Mucosa of descending colon (tissue), 3 donors: Measurements from ENCODE around the gene P3H1. TPM values are rescaled to one million over a fixed set of nuclear protein-coding genes. Genes with fewer than 3 reads are reported as not detected.
A peak's percentile ranks its signal among the peaks of the same experiment; 100 is the strongest.
"Not testable (repeated sequence)": the region's sequence is repeated elsewhere in the genome, so short reads cannot be mapped to it uniquely, and the experiment has no call there.

Source experiments
- ATAC-seq: fragments of 200-7000 bp; cut with Tn5 transposase; one replicate; pipeline ENCODE4 v1.9.1; 2020; ENCODE audit warnings: mild to moderate bottlenecking, moderate library complexity
- DNase-seq, 3 donors: peaks; one replicate each; pipeline ENCODE4 v3.0.0-alpha.2; 2020
- H3K36me3 ChIP-seq: fragments of 200-600 bp; one replicate; pipeline ENCODE4 v1.8.0; 2021; ENCODE audit warnings: low read depth, mild to moderate bottlenecking
- H3K4me1 ChIP-seq: fragments of 200-600 bp; one replicate; pipeline ENCODE4 v1.8.0; 2021; ENCODE audit warnings: low read depth, mild to moderate bottlenecking
- H3K4me3 ChIP-seq: fragments of 200-600 bp; one replicate; pipeline ENCODE4 v1.8.0; 2021; ENCODE audit warnings: mild to moderate bottlenecking
- H3K9me3 ChIP-seq: fragments of 200-600 bp; one replicate; pipeline ENCODE4 v1.8.0; 2021; ENCODE audit warnings: mild to moderate bottlenecking
- intact Hi-C, 2 donors: fragments of 100-400 bp; cut with DNase I in 1 of 2; cut with micrococcal nuclease in 1 of 2; formaldehyde crosslinking; loops; one replicate each; pipeline versions ENCODE4 v1.11.0 to v1.11.1; 2022; cut with DNase I, micrococcal nuclease
- total RNA-seq, 3 donors: library from RNA; stranded (reverse); fragmentation: NEBNext Ultra II Directional in 2 of 3; extraction: Animal tissue kit (Norgen Biotek cat#: 25700) in 2 of 3; gene quantifications; one replicate each; pipeline versions ENCODE4 v1.2.1 to v1.2.4, GENCODE V29; 2021 to 2023
- TF ChIP-seq, protein P1 (sequence below): fragments of 200-600 bp; IDR thresholded peaks from one replicate; pipeline ENCODE4 v1.8.0; 2022; ENCODE audit warnings: antibody characterized with exemption, mild to moderate bottlenecking
- donor health status: DM: no; HTN: no; CAD: no; lungs with moderate emphysema.
- donor health status: DM: no; HTN: no; CAD: no.
- donor health status: DM: no; HTN: yes; CAD: no.

Gene P3H1
- total RNA-seq, 3 donors from 2014 or later, result 8.0 to 20.0 (median 14.5) TPM

GRCh38 chr1:42756956-42757891 is 9.6 kb downstream of the P3H1 start:
- H3K9me3 ChIP-seq, result no peaks in the 10 kb centered on the region
- intact Hi-C loops, result no loop called here
- no peaks in the 10 kb centered on the region for H3K36me3 ChIP-seq
- ATAC-seq, result peak; percentile 87
- DNase-seq, result peak in 1 of 3 donors; percentile 29
- TF ChIP-seq, protein P1, sequence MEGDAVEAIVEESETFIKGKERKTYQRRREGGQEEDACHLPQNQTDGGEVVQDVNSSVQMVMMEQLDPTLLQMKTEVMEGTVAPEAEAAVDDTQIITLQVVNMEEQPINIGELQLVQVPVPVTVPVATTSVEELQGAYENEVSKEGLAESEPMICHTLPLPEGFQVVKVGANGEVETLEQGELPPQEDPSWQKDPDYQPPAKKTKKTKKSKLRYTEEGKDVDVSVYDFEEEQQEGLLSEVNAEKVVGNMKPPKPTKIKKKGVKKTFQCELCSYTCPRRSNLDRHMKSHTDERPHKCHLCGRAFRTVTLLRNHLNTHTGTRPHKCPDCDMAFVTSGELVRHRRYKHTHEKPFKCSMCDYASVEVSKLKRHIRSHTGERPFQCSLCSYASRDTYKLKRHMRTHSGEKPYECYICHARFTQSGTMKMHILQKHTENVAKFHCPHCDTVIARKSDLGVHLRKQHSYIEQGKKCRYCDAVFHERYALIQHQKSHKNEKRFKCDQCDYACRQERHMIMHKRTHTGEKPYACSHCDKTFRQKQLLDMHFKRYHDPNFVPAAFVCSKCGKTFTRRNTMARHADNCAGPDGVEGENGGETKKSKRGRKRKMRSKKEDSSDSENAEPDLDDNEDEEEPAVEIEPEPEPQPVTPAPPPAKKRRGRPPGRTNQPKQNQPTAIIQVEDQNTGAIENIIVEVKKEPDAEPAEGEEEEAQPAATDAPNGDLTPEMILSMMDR, result peak; percentile 40
- H3K4me3 ChIP-seq, result no peak overlapping the region
- no peaks in the 10 kb centered on the region for H3K4me1 ChIP-seq

DNA sequence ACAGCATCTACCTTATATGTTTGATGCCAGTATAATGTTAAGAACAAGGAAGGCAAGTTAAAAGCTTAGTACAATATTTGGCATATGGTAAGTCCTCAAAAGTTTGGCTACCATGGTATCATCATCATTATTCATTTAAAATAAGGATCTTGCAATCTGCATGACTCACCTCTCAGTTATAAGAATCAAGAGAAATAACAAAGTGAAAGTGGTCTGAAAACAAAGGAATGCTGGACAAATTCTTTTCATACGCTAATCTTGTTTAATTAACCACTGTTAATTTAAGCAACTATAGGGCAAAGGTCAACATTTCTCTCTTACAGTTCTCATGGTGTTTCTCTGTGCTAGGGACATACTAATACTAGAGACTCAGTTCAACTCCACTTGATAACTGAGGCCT is 13.8 kb downstream of the P3H1 start:
- DNase-seq (no peak), ATAC-seq (no peak)
- Histone ChIP-seq H3K9me3 (no peaks in the 10 kb centered on the region), H3K36me3 (no peaks in the 10 kb centered on the region), H3K4me1 (no peaks in the 10 kb centered on the region), H3K4me3 (no peak overlapping the region)
- TF ChIP-seq, protein P1, result no peak
- intact Hi-C loops, result no loop called here

DNA sequence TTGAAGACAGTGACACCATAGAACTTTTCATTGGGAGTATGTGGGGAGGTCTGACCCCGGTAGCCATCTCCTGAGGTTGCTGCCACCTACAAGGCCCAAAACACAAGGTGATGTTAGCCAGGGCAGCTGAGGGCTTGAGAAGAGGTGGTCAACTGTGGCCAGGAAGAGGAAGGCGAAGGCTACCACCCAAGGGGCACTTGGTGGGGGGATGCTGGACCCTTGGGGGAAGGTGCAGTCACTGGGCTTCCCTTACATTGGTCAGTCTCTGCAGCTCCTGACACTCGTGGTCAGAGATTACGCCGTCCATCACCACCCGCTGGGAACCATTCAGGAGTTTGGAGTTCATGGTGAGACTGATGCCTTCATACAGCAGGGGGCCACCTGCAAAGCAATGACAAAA is 14.5 kb downstream of the P3H1 start:
- TF ChIP-seq, protein P1, result no peak
- DNase-seq, result no peak
- Histone ChIP-seq H3K9me3 (no peaks in the 10 kb centered on the region), H3K4me1 (no peaks in the 10 kb centered on the region), H3K36me3 (no peaks in the 10 kb centered on the region), H3K4me3 (no peak overlapping the region)
- ATAC-seq, result no peak
- intact Hi-C loops, result no loop called here

- H3K4me3 ChIP-seq, DNase-seq, ATAC-seq, H3K36me3 ChIP-seq, intact Hi-C loops, H3K4me1 ChIP-seq, H3K9me3 ChIP-seq: not testable (repeated sequence)
Observed at GRCh38 chr1:42751511-42752070, 15.2 kb downstream of the P3H1 start.

- H3K36me3 ChIP-seq, result no peaks in the 10 kb centered on the region
- intact Hi-C loops, result no loop called here
- TF ChIP-seq, protein P1, result no peak
- H3K9me3 ChIP-seq, result no peaks in the 10 kb centered on the region
- H3K4me1 ChIP-seq, result no peaks in the 10 kb centered on the region
- no peak for DNase-seq
- no peak for ATAC-seq
- H3K4me3 ChIP-seq, result no peak overlapping the region
Observed at GRCh38 chr1:42750041-42750440, 16.8 kb downstream of the P3H1 start.
